Neuronal stem cell (in vitro differentiated cells): Measurements from ENCODE around the gene CFAP99.

Source experiments
- DNase-seq: peaks from one replicate; pipeline ENCODE4 v3.0.0-alpha.2; 2013; ENCODE audit warnings: low spot score
- H2AFZ ChIP-seq: one replicate; pipeline ENCODE4 v1.6.1; 2013; ENCODE audit warnings: mild to moderate bottlenecking, low read length, inconsistent platforms
- H2AK5ac ChIP-seq: 2 replicates; pipeline ENCODE4 v1.6.1; 2013; ENCODE audit warnings: low read depth, mild to moderate bottlenecking, inconsistent platforms, low read length, moderate library complexity, mixed read lengths
- H2BK120ac ChIP-seq: 2 replicates; pipeline ENCODE4 v1.6.1; 2013; ENCODE audit warnings: low read depth, mild to moderate bottlenecking, inconsistent platforms, low read length, moderate library complexity, mixed read lengths
- H2BK12ac ChIP-seq: one replicate; pipeline ENCODE4 v1.6.1; 2013; ENCODE audit warnings: low read length, inconsistent platforms
- H2BK15ac ChIP-seq: 2 replicates; pipeline ENCODE4 v1.6.1; 2013; ENCODE audit warnings: mild to moderate bottlenecking, low read length, inconsistent platforms, mixed read lengths
- H2BK5ac ChIP-seq: one replicate; pipeline ENCODE4 v1.6.1; 2013; ENCODE audit warnings: inconsistent platforms, mild to moderate bottlenecking, low read length, moderate library complexity
- H3K14ac ChIP-seq: one replicate; pipeline ENCODE4 v1.6.1; 2013; ENCODE audit warnings: low read length, inconsistent platforms
- H3K18ac ChIP-seq: 2 replicates; pipeline ENCODE4 v1.6.1; 2013; ENCODE audit warnings: low read length, inconsistent platforms
- H3K23ac ChIP-seq: 2 replicates; pipeline ENCODE4 v1.6.1; 2013; ENCODE audit warnings: low read depth, mild to moderate bottlenecking, mixed read lengths, low read length, inconsistent platforms; ENCODE audit not compliant: poor library complexity
- H3K27ac ChIP-seq: replicated peaks from 3 replicates; pipeline ENCODE4 v1.5.1; 2013; ENCODE audit warnings: low read length, inconsistent platforms
- H3K27me3 ChIP-seq, 3 experiments: 2 replicates each; pipeline ENCODE4 v1.6.1; 2013; ENCODE audit warnings: low read length in 3 of 3, mild to moderate bottlenecking in 2 of 3, inconsistent platforms in 1 of 3, low read depth in 1 of 3, mixed read lengths in 1 of 3, moderate library complexity in 1 of 3; ENCODE audit not compliant: control insufficient read depth in 3 of 3, insufficient read depth in 3 of 3
- H3K36me3 ChIP-seq, 2 donors: replicated peaks in 1 of 2; 2 replicates each; pipeline ENCODE4 v1.6.1; 2013; ENCODE audit warnings: low read length in 2 of 2; ENCODE audit not compliant: control insufficient read depth in 2 of 2, insufficient read depth in 2 of 2
- H3K4ac ChIP-seq: 2 replicates; pipeline ENCODE4 v1.6.1; 2013; ENCODE audit warnings: inconsistent platforms, mild to moderate bottlenecking, low read length, moderate library complexity
- H3K4me1 ChIP-seq, 2 donors: 1 replicate in 1 of 2; 2 replicates in 1 of 2; pipeline ENCODE4 v1.6.1; 2013; ENCODE audit warnings: low read length in 2 of 2, low read depth in 1 of 2; ENCODE audit not compliant: control insufficient read depth in 2 of 2, insufficient read depth in 1 of 2
- H3K4me2 ChIP-seq: one replicate; pipeline ENCODE4 v1.6.1; 2013; ENCODE audit warnings: mild to moderate bottlenecking, low read length, inconsistent platforms; ENCODE audit not compliant: insufficient read depth, poor library complexity, severe bottlenecking
- H3K4me3 ChIP-seq, 2 donors: 2 replicates each; pipeline ENCODE4 v1.5.1; 2013; ENCODE audit warnings: low read length in 2 of 2, mild to moderate bottlenecking in 2 of 2, inconsistent platforms in 1 of 2, moderate library complexity in 1 of 2
- H3K79me1 ChIP-seq: one replicate; pipeline ENCODE4 v1.6.1; 2013; ENCODE audit warnings: low read depth, mild to moderate bottlenecking, inconsistent platforms, low read length, moderate library complexity
- H3K9ac ChIP-seq: one replicate; pipeline ENCODE4 v1.6.1; 2013; ENCODE audit warnings: mild to moderate bottlenecking, low read depth, low read length, inconsistent platforms; ENCODE audit not compliant: poor library complexity
- H3K9me3 ChIP-seq, 2 donors: replicated peaks in 1 of 2; 2 replicates each; pipeline versions ENCODE3 to v1.6.1; 2013; ENCODE audit warnings: low read length in 2 of 2, mild to moderate bottlenecking in 2 of 2, inconsistent platforms in 1 of 2, low read depth in 1 of 2, mixed read lengths in 1 of 2, moderate library complexity in 1 of 2; ENCODE audit not compliant: control insufficient read depth in 2 of 2, insufficient read depth in 1 of 2
- H4K8ac ChIP-seq: one replicate; pipeline ENCODE4 v1.6.1; 2013; ENCODE audit warnings: low read depth, mild to moderate bottlenecking, inconsistent platforms, low read length, moderate library complexity
- H4K91ac ChIP-seq: one replicate; pipeline ENCODE4 v1.6.1; 2013; ENCODE audit warnings: low read length, low read depth, mild to moderate bottlenecking, inconsistent platforms; ENCODE audit not compliant: poor library complexity
- WGBS, 2 donors: extraction: QIAGEN DNeasy Blood & Tissue Kit; methylation state at CpG; one replicate each; pipeline ENCODE4 v1.1.7; 2013; ENCODE audit warnings: missing lambda C conversion rate in 2 of 2, mixed read lengths in 1 of 2; ENCODE audit not compliant: insufficient read length in 2 of 2, insufficient replicate concordance in 1 of 2; ENCODE audit errors: extremely low coverage in 2 of 2; 5-methylcytosine and 5-hydroxymethylcytosine counted together

The CFAP99 gene

DNA sequence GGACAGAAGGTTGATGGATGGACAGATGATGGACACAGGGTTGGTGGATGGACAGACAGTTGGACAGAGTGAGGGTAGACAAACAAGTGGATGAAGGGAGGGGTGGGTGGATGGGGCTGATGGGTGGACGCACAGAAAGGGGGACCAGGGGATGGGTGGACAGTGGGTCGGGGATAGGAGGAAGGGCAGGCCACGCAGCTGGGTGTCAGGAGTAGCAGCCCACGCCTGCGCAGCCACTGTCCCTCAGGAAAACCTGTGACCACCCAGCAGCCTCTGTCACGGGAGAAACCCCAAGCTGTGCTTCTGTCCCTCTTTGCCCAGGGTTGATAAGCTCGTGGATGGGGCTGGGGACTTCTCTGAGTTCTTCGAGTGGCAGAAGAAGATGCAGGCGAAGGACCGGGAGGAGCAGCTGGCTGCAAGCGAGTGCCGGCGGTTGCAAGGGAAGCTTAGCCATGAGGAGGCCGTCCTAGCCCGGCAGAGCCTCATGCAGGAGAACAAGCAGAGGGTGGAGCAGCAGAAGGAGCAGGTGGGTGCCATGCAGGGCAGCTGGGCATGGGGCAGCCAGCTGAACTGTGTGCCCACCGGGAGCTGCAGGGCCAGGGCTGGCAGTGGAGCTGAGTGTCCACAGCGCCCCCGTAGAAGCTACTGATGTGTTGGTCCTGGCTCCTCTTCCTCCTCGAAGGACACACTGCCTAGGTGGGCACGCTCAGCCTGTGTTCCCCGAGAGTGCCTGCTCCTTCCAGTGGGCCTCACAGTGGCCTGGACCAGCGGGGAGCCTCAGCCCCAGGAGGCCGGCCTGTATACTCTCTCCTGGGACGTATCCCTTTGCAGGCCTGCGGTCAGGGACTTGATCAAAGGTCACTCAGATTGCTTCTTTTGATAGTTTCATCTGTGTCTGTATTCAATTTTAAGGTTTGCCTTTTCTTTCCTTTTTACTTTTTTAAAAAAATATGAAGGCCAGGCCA lies 33.3 kb downstream of the CFAP99 start:
- no peak overlapping the region for H4K91ac ChIP-seq
- no peaks in the 10 kb centered on the region for H3K79me1 ChIP-seq
- H3K4me2 ChIP-seq, result no peak overlapping the region
- H2BK120ac ChIP-seq, result peak overlapping the region; percentile 42
- peak overlapping the region; percentile 50 for H3K9ac ChIP-seq
- H4K8ac ChIP-seq, result peak overlapping the region; percentile 23
- H3K27me3 ChIP-seq, result peaks cover 0 to 44% (median 0%) of the 10 kb centered on the region in 3 experiments
- H2BK5ac ChIP-seq, result no peak overlapping the region
- H3K4ac ChIP-seq, result no peak overlapping the region
- H2AFZ ChIP-seq, result no peak overlapping the region
- H2AK5ac ChIP-seq, result peak overlapping the region; percentile 43
- H3K9me3 ChIP-seq, result no peaks in the 10 kb centered on the region
- WGBS, 2 donors, result no CpG with 5 or more reads among the region's 25 CpGs
- no peak overlapping the region for H3K23ac ChIP-seq
- H3K18ac ChIP-seq, result peak overlapping the region; percentile 54
- no peaks in the 10 kb centered on the region for H3K4me1 ChIP-seq
- peak overlapping the region; percentile 40 for H2BK15ac ChIP-seq
- peak overlapping the region; percentile 98 for H3K14ac ChIP-seq
- H3K27ac ChIP-seq, result no peak overlapping the region
- DNase-seq, result no peak
- no peaks in the 10 kb centered on the region for H3K36me3 ChIP-seq
- no peak overlapping the region for H3K4me3 ChIP-seq
- H2BK12ac ChIP-seq, result no peak overlapping the region

DNA sequence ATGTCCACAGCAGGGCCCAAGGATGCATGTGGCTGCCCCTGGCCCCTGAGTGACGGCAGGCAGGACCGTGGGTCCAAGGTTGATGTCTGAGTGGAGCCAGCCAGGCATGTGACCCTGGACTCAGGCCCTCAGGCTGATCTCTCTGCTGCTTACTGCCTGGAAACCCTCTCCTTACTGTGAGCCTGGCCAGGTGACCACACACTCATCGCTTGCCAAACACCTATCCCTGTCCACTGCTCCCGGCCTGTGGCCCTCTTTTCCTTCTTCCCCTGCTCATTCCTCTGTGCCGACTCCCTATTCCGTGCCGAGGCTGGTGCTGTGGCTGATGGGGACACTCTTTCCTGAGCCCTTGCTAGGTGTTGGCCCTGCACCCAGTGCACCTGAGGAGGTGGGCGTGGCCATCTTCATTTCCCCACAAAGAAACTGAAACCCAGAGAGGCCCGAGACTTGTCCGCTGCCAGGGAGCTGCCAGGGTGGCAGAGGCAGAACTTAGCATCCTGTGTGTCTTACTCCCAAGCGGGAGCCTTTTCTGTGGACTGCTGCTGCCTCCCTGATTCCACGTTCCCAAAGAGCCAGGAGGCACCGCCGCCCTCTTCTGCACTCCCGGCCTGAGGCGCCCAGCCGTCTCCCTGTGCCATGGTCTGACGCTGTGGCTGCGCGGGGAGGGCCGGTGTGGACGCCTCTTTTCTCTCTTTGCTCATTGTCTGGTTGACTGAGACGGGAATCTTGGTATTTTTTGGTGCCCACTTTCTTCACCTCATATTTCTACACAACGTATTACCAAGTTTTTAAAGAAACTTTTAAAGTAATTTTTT lies 38.9 kb downstream of the CFAP99 start:
- Histone ChIP-seq H3K9ac (no peak overlapping the region), H2AK5ac (no peak overlapping the region), H3K79me1 (no peaks in the 10 kb centered on the region), H3K36me3 (no peaks in the 10 kb centered on the region), H2AFZ (no peak overlapping the region), H2BK120ac (no peak overlapping the region), H3K4me1 (peaks cover 0 to 3% of the 10 kb centered on the region in 2 donors), H4K91ac (no peak overlapping the region), H3K23ac (peak overlapping the region; percentile 75), H3K14ac (no peak overlapping the region), H3K4me2 (no peak overlapping the region), H3K4me3 (no peak overlapping the region), H2BK12ac (no peak overlapping the region), H4K8ac (no peak overlapping the region), H3K9me3 (no peaks in the 10 kb centered on the region), H3K4ac (no peak overlapping the region), H2BK15ac (no peak overlapping the region), H2BK5ac (no peak overlapping the region), H3K18ac (no peak overlapping the region), H3K27me3 (peaks cover 0 to 25% (median 8%) of the 10 kb centered on the region in 3 experiments), H3K27ac (no peak overlapping the region)
- no CpG with 5 or more reads among the region's 24 CpGs for WGBS, 2 donors
- DNase-seq, result no peak

DNA sequence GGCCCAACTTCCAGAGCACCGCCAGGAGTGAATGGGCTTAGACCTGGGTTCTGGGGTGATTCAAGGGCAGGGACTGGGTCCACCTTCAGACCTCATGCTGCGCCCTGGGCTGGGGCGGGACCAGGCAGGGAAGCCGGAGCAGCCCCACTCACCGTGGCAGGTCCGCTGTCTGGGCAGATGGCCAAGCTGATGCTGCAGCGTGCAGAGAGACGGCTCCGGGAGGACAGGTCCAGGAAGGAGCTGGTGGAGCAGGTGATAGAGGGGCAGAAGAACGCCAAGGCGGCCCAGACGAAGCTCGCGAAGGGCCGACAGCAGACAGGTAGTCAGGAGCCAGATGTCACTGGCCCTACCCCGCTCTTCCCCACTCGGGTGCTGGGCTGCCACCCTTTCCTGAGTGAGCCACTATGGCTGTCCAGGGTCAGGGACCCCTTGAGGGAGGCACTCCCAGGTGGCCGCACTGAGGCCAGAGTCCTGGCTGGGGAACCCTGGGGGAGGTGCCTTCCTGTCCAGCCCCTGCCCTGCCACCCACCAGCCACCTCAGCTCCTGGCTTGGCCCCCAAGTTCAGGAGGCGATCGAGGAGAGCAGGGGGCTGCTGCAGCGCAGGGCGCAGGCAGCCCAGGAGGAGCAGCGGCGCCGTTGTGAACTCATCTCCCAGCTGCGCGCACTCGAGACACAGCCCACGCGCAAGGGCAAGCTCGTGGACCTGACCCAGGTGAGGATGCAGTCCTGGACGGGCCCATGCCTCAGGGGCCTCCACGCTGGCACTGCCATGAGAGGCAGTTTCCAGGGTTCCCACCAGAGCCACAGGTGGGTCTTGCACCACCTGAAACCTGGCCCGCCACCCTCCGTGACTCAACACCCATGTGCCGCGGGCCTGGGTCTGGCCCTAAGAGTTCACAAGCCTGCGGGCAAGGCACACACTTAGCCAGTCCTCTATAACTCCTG lies 40.1 kb downstream of the CFAP99 start:
- H3K9ac ChIP-seq, result no peak overlapping the region
- H4K8ac ChIP-seq, result no peak overlapping the region
- no peak overlapping the region for H3K4me3 ChIP-seq
- H3K4me2 ChIP-seq, result no peak overlapping the region
- no peak overlapping the region for H3K23ac ChIP-seq
- H3K27ac ChIP-seq, result no peak overlapping the region
- H3K36me3 ChIP-seq, result peaks cover 0 to 2% of the 10 kb centered on the region in 2 donors
- no peaks in the 10 kb centered on the region for H3K79me1 ChIP-seq
- H4K91ac ChIP-seq, result no peak overlapping the region
- peaks cover 2 to 3% of the 10 kb centered on the region in 2 donors for H3K4me1 ChIP-seq
- H2BK15ac ChIP-seq, result no peak overlapping the region
- H2BK12ac ChIP-seq, result peak overlapping the region; percentile 26
- no peaks in the 10 kb centered on the region for H3K9me3 ChIP-seq
- H2AFZ ChIP-seq, result no peak overlapping the region
- H3K14ac ChIP-seq, result no peak overlapping the region
- no peak overlapping the region for H2BK5ac ChIP-seq
- peak overlapping the region; percentile 83 for H2AK5ac ChIP-seq
- H3K27me3 ChIP-seq, result peaks cover 2 to 23% (median 15%) of the 10 kb centered on the region in 3 experiments
- no CpG with 5 or more reads among the region's 38 CpGs for WGBS, 2 donors
- DNase-seq, result no peak
- no peak overlapping the region for H3K18ac ChIP-seq
- H2BK120ac ChIP-seq, result no peak overlapping the region
- H3K4ac ChIP-seq, result no peak overlapping the region
